Thymus (tissue), 11 donors: Measurements from ENCODE around the gene NR2F1-AS1. TPM values are rescaled to one million over a fixed set of nuclear protein-coding genes. Genes with fewer than 3 reads are reported as not detected.
"Not testable (repeated sequence)": the region's sequence is repeated elsewhere in the genome, so short reads cannot be mapped to it uniquely, and the experiment has no call there.

Source experiments
- DNase-seq, 9 donors: peaks; one replicate each; pipeline ENCODE4 v3.0.0-alpha.2; 2013; ENCODE audit warnings: low spot score in 9 of 9, low read depth in 6 of 9, missing footprints in 1 of 9
- H3K27ac ChIP-seq, 2 donors: one replicate each; pipeline ENCODE4 v1.5.1; 2013; ENCODE audit warnings: control low read depth in 1 of 2, low read depth in 1 of 2, low read length in 1 of 2, mild to moderate bottlenecking in 1 of 2, moderate library complexity in 1 of 2
- H3K27me3 ChIP-seq, 2 donors: one replicate each; pipeline ENCODE4 v1.5.1; 2013; ENCODE audit warnings: low read length in 1 of 2; ENCODE audit not compliant: control insufficient read depth in 2 of 2, insufficient read depth in 1 of 2
- H3K36me3 ChIP-seq, 2 donors: one replicate each; pipeline ENCODE4 v1.5.1; 2013; ENCODE audit warnings: low read length in 1 of 2, mild to moderate bottlenecking in 1 of 2, moderate library complexity in 1 of 2; ENCODE audit not compliant: control insufficient read depth in 2 of 2, insufficient read depth in 2 of 2
- H3K4me1 ChIP-seq, 2 donors: one replicate each; pipeline ENCODE4 v1.5.1; 2013; ENCODE audit warnings: low read length in 2 of 2; ENCODE audit not compliant: control insufficient read depth in 2 of 2, insufficient read depth in 2 of 2
- H3K4me3 ChIP-seq, 2 donors: one replicate each; pipeline ENCODE4 v1.5.1; 2013; ENCODE audit warnings: low read length in 2 of 2, control low read depth in 1 of 2, mild to moderate bottlenecking in 1 of 2
- H3K9me3 ChIP-seq, 2 donors: one replicate each; pipeline ENCODE4 v1.5.1; 2013; ENCODE audit warnings: low read length in 1 of 2, mild to moderate bottlenecking in 1 of 2; ENCODE audit not compliant: control insufficient read depth in 2 of 2, insufficient read depth in 1 of 2
- WGBS: extraction: QIAGEN DNeasy Blood & Tissue Kit; methylation state at CpG from one replicate; pipeline ENCODE4 v1.1.7; 2013; 5-methylcytosine and 5-hydroxymethylcytosine counted together
- polyA plus RNA-seq: library from polyadenylated mRNA; stranded (reverse); fragments of 200-250 nt; gene quantifications from one replicate; pipeline ENCODE4 v1.2.3, GENCODE V29; 2013
- total RNA-seq: library from RNA; stranded (reverse); fragments of 120-200 nt; gene quantifications from one replicate; pipeline ENCODE4 v1.2.4, GENCODE V29; 2013
- donor health status: healthy.

The NR2F1-AS1 gene
- total and polyA plus RNA-seq, 2 donors: 2.0 to 5.0 TPM

GRCh38 chr5:93462916-93463315, 118.1 kb downstream of the NR2F1-AS1 start:
- no peak overlapping the region for H3K27ac ChIP-seq
- 100% methylated on average over 1 of the region's 1 CpG for WGBS
- no peak overlapping the region for H3K4me3 ChIP-seq
- H3K9me3 ChIP-seq: peaks cover 0 to 9% of the 10 kb centered on the region in 2 donors
- no peak for DNase-seq
- no peaks in the 10 kb centered on the region for H3K4me1 ChIP-seq
- H3K27me3 ChIP-seq: no peaks in the 10 kb centered on the region
- H3K36me3 ChIP-seq: no peaks in the 10 kb centered on the region

GRCh38 chr5:93461756-93462155, 119.3 kb downstream of the NR2F1-AS1 start:
- Histone ChIP-seq H3K4me1 (no peaks in the 10 kb centered on the region), H3K4me3 (no peak overlapping the region), H3K27me3 (no peaks in the 10 kb centered on the region), H3K36me3 (no peaks in the 10 kb centered on the region), H3K27ac (no peak overlapping the region), H3K9me3 (peaks cover 0 to 9% of the 10 kb centered on the region in 2 donors)
- DNase-seq: no peak
- 97% methylated on average over 1 of the region's 1 CpG for WGBS

GRCh38 chr5:93460286-93460685, 120.7 kb downstream of the NR2F1-AS1 start:
- H3K27ac ChIP-seq: no peak overlapping the region
- peaks cover 0 to 9% of the 10 kb centered on the region in 2 donors for H3K9me3 ChIP-seq
- no peaks in the 10 kb centered on the region for H3K27me3 ChIP-seq
- no peaks in the 10 kb centered on the region for H3K36me3 ChIP-seq
- no peak overlapping the region for H3K4me3 ChIP-seq
- no peaks in the 10 kb centered on the region for H3K4me1 ChIP-seq
- WGBS: 100% methylated on average over 2 of the region's 2 CpGs
- DNase-seq: no peak

GRCh38 chr5:93456796-93457195, 124.2 kb downstream of the NR2F1-AS1 start:
- H3K4me3 ChIP-seq, H3K27me3 ChIP-seq, H3K4me1 ChIP-seq, DNase-seq, H3K27ac ChIP-seq, H3K9me3 ChIP-seq, H3K36me3 ChIP-seq: not testable (repeated sequence)
- 59% methylated on average over 8 of the region's 8 CpGs for WGBS

- Histone ChIP-seq H3K4me3 (no peak overlapping the region), H3K4me1 (no peaks in the 10 kb centered on the region), H3K27ac (no peak overlapping the region), H3K27me3 (no peaks in the 10 kb centered on the region), H3K36me3 (no peaks in the 10 kb centered on the region), H3K9me3 (no peaks in the 10 kb centered on the region)
- DNase-seq: no peak
- 96% methylated on average over 1 of the region's 1 CpG for WGBS
Observed at GRCh38 chr5:93454896-93455295, 126.1 kb downstream of the NR2F1-AS1 start.

GRCh38 chr5:93452255-93452654, 128.8 kb downstream of the NR2F1-AS1 start:
- H3K27me3 ChIP-seq: no peaks in the 10 kb centered on the region
- H3K36me3 ChIP-seq: no peaks in the 10 kb centered on the region
- no peak for DNase-seq
- H3K4me3 ChIP-seq: no peak overlapping the region
- no peak overlapping the region for H3K27ac ChIP-seq
- H3K9me3 ChIP-seq: no peaks in the 10 kb centered on the region
- no peaks in the 10 kb centered on the region for H3K4me1 ChIP-seq

- Histone ChIP-seq H3K4me3 (no peak overlapping the region), H3K27ac (no peak overlapping the region), H3K27me3 (no peaks in the 10 kb centered on the region), H3K4me1 (no peaks in the 10 kb centered on the region), H3K36me3 (no peaks in the 10 kb centered on the region), H3K9me3 (no peaks in the 10 kb centered on the region)
- no peak for DNase-seq
- WGBS: 87% methylated on average over 2 of the region's 2 CpGs
Observed at GRCh38 chr5:93438124-93438523, 142.9 kb downstream of the NR2F1-AS1 start.

GRCh38 chr5:93436083-93436482, 144.9 kb downstream of the NR2F1-AS1 start:
- Histone ChIP-seq H3K4me1 (no peaks in the 10 kb centered on the region), H3K27ac (no peak overlapping the region), H3K36me3 (no peaks in the 10 kb centered on the region), H3K4me3 (no peak overlapping the region), H3K27me3 (no peaks in the 10 kb centered on the region), H3K9me3 (no peaks in the 10 kb centered on the region)
- DNase-seq: no peak

- WGBS: 98% methylated on average over 1 of the region's 1 CpG
Observed at GRCh38 chr5:93433422-93433821, 147.6 kb downstream of the NR2F1-AS1 start.

GRCh38 chr5:93431250-93431649, 149.8 kb downstream of the NR2F1-AS1 start:
- Histone ChIP-seq H3K27me3 (no peaks in the 10 kb centered on the region), H3K27ac (no peak overlapping the region), H3K4me3 (no peak overlapping the region), H3K36me3 (no peaks in the 10 kb centered on the region), H3K9me3 (no peaks in the 10 kb centered on the region), H3K4me1 (no peaks in the 10 kb centered on the region)
- no peak for DNase-seq
- WGBS: 73% methylated on average over 1 of the region's 1 CpG

More at GRCh38 chr5:93433422-93433821, 147.6 kb downstream of the NR2F1-AS1 start:
- Histone ChIP-seq H3K9me3 (no peaks in the 10 kb centered on the region), H3K4me1 (no peaks in the 10 kb centered on the region), H3K27me3 (no peaks in the 10 kb centered on the region), H3K4me3 (no peak overlapping the region), H3K27ac (no peak overlapping the region), H3K36me3 (no peaks in the 10 kb centered on the region)
- DNase-seq: no peak
